ENCODE results near the gene CACTIN. TPM values are rescaled to one million over a fixed set of nuclear protein-coding genes. Genes with fewer than 3 reads are reported as not detected.

CACTIN gene
- total RNA-seq, 1 experiment from 2014 or later: 10.5 TPM

DNA sequence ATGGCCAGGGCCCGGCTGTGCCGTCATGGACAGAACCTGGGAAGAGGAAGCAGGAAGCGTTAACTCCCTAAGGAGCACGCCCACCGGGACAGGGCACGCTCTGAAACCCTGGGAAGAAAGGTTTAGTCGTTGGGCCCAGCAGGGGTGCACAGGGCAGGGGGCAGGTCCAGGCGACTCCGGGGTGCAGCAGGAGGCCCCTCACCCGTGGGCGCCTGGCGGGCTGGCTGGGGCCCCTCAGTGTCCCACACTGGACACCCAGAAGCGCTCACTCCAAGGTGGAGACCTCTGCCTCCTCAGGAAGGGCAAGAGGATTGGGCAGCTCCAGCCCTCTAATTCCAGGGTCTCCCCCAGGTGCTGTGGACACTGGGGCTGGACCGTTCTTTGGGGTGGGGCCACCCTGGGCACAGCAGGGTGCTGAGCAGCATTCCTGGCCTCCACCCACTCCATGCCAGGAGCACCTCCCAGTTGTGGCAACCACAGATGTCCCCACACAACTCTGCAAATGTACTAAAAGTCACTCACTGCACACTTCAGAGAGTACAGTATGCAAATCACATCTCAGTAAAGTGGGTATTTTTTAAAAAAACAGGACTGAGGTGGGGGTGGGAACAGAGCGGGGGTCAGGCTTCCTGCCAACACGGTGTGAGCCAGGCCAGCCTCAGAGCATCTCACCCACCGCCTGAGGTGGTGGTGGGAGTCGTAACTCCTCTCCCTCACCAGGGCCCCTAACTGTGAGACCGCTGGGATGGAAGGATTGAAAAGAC, 38.5 kb upstream of the CACTIN start:
- no peak for DNase-seq (ENCODE audit: extremely low read depth, low read depth)

DNA sequence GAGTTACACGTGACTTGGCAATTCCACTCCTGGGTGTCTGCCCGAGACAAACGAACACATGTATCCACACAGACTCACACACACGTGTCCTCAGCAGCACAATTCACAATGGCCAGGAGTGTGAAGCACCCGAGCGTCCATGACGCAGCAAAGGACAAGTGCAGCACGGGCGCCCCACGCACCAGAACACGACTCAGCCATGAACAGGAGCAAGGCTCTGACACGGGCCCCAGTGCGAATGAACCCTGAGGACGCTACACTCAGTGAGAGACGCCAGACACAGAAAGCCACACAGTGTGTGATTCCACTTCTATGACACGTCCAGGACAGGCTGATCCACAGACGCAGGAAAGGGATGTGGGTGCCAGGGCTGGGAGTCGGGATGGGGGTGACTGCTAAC, 37.2 kb upstream of the CACTIN start:
- DNase-seq (ENCODE audit: extremely low read depth, low read depth): no peak

GRCh38 chr19:3661284-3662238, 35.0 kb upstream of the CACTIN start:
- DNase-seq (ENCODE audit: extremely low read depth, low read depth): no peak

DNA sequence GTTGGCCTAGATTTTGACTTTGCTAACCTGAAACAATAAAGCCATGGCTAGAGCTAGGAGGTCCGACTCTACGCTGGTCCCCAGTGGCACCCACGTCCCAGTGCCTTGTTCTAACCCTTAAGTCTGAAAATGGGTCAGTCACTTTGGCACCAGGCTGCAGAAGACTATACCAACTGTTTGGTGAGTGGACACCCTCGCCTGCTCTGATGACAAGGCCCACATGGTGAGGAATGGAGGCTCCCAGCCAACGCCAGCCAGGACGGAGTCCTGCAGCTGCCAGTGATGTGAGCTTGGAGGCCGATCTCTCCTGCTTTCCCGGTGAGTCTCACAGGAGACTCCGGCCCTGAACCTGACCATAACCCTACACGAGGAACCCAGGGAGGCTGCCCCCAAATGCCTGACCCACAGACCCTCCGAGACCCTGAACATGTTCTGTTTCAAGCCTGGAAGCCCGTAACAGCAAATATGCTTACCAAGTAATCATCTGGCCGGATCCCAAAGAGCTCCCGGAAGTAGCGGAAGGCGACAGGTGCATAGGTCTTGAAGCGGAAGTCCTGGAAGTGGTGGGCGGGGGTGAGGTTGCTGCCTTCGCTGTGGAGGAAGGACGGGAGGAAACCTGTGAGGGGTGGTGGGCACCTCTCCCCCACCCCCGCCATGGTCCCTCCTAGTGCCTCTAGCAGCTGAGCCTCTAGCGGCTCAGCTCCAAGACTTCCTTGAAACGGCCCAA, 34.1 kb upstream of the CACTIN start:
- no peak for DNase-seq (ENCODE audit: extremely low read depth, low read depth)

GRCh38 chr19:3659746-3660112, 33.1 kb upstream of the CACTIN start:
- no peak for DNase-seq (ENCODE audit: extremely low read depth, low read depth)

GRCh38 chr19:3658870-3659745, 32.5 kb upstream of the CACTIN start:
- DNase-seq (ENCODE audit: extremely low read depth, low read depth): no peak

DNA sequence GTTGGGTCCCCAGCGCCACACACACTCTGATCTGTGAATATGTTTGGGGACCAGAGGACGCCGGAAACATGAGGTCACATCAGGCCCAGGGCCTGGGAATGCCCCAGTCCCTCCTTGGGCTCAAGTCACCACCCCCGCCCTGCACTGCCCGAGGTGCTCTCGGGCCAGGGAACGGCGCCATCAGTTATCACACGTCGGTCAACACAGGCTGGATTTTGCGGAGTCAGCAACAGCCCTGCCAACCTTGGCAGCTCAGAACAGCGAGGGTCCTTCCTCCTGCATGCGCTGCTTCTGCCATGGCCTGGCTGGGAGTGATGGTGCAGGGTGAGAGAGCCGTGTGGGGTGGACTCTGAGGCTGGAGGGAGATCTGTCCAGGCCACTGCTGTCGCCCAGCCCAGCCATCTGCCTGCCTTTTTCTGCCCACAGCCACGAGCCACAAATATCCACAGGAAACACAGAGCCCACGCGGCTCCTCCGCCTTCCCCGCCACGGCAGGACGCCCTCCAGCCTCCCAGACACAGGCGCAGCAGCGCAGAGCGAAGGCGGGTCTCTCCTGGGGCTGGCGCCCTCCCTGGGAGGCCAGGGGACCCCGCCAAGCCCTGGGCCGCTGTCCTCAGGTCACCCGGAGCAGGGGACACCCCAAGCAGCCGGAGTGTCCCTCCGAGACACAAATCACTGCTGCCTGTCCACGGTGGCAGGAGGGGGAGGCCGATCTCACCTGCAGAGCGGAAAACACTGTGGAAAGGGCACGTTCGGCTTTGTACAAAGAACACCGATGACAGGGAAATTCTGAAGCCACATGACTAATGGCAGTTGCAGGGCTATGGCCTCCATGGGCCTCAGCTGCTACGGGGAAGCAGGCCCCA, 31.6 kb upstream of the CACTIN start:
- no peak for DNase-seq (ENCODE audit: extremely low read depth, low read depth)

DNA sequence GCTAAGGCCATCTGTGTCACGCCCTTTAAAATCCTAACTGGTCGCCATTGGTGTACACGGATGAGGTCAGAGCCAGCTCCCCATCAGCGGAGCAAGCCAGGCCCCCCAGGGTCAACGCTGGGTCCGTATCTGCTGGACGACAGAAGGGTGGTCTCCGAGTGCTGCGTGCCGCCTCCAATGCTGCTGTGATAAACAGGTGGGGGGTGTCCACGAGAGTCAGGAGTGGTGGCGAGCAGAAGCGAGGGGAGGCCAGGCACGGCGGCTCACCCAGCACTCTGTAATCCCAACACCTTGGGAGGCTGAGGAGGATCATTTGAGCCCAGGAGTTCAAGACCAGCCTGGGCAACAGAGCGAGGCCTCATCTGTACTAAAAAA, 30.8 kb upstream of the CACTIN start:
- DNase-seq (ENCODE audit: extremely low read depth, low read depth): no peak

DNA sequence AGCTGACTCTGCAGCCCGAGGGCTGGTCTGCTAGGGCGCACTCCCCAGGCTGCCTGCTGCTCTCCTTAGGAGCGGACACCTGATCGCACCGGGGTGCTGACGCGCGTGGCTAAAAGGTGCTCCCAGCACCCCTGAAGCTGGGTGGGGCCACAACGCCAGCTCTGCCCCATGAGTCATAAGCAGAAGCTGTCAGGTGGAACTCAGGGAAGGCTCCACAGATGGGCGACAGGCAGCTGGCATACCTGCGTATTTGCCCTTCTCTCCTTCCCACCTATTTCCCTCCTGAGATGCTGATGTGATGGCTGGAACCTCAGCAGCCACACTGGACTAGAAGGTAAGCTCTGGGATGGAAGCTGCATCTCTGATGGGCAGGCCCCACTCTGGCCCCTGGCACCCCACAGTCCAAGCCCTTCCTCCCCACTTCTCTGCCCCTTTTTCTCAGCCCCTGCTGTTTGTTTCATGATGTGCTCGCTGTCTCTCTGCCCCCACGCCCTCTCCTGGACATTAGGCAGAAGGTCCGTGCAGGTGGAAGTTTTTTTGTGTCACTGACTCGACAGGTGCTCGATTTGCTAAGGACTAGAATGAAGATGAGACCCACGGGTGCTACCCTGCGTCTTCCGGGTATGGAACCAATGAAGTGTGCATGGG, 30.3 kb upstream of the CACTIN start:
- DNase-seq (ENCODE audit: extremely low read depth, low read depth): no peak

GRCh38 chr19:3656073-3656746, 29.6 kb upstream of the CACTIN start:
- DNase-seq (ENCODE audit: extremely low read depth, low read depth): no peak

GRCh38 chr19:3655402-3656072, 28.9 kb upstream of the CACTIN start:
- no peak for DNase-seq (ENCODE audit: extremely low read depth, low read depth)

DNA sequence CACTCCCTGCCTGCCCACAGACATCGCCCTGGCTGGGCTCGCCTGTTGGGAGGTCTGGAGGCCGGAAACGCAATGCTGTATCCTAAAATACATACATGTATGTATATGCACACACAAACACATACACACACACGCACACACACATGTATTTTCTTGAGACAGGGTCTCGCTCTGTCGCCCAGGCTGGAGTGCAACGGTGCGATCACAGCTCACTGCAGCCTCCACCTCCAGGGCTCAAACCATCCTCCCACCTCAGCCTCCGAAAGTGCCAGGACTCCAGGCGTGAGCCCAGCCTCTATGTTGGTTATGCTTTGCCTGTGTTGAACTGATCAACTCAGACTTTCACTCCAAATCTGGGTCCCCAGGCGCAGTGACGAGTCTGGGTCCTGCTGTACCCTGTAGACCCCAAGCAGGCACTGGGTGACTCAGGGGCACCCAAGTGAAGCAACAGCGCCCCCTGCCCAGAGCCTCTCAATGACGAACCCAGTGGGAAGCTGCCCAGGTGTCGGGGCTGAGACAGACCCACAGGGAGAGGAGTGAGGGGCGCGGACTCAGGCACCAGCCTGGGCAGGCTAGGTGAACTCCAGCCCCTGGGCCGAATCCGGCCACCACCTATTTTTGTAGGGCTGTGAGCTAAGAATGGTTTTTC, 27.4 kb upstream of the CACTIN start:
- DNase-seq (ENCODE audit: extremely low read depth, low read depth): no peak

DNA sequence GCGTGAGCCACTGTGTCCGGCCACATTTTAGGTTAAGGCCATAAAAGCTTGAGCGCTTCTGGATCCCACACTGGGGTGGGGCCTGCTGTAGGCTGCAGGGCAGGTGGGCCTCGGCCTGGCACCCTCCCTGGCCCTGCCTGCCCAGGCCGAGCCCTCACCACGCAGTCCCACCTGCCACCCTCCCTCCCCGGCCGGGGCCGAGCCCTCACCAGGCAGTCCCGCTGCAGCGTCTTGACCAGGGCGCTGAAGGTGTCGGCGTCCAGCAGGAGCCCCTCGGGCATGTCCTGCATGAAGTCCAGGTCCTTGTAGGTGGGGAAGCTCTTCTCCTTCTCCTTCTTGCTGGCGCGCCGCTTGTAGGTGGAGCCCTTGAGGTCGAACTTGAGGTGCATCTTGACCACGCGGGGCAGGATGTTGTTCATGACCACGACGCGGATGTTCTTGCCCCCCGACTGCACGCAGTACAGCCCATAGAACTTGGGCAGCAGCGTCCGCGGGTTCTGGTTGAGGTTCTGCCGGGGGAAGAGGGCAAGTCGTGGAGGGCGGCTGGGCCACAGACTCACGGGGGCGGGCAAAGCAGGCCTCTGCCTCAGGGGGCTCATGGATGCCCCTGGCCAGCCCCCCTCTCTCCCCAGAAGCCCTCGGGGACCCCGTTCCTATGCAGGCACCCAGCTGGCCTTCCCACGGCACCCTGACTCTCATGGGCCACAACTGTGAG, 26.6 kb upstream of the CACTIN start:
- DNase-seq (ENCODE audit: extremely low read depth, low read depth): no peak

- no peak for DNase-seq (ENCODE audit: extremely low read depth, low read depth)
Measured at GRCh38 chr19:3652422-3652821, 25.8 kb upstream of the CACTIN start.

GRCh38 chr19:3651684-3652083, 25.1 kb upstream of the CACTIN start:
- no peak for DNase-seq (ENCODE audit: extremely low read depth, low read depth)

GRCh38 chr19:3649888-3650287, 23.3 kb upstream of the CACTIN start:
- no peak for DNase-seq (ENCODE audit: extremely low read depth, low read depth)
